Central memory CD8-positive, alpha-beta T cell (primary cell): ENCODE data around the gene BIN1.
A peak's percentile ranks its signal among the peaks of the same experiment; 100 is the strongest.

Experiments used
- ATAC-seq: fragments of 150-1000 bp; cut with Tn5 transposase; replicated peaks from 2 replicates; pipeline ENCODE4 v1.10.0; 2022; ENCODE audit warnings: mild to moderate bottlenecking, moderate FRiP score, moderate number of reproducible peaks; ENCODE audit not compliant: poor library complexity, severe bottlenecking; ENCODE audit errors: extremely low read depth
- DNase-seq, 2 donors: peaks; one replicate each; pipeline ENCODE4 v3.0.0; 2021; ENCODE audit warnings: low spot score in 2 of 2
- H3K27ac Mint-ChIP-seq: one replicate; pipeline ENCODE4 v1.8.0; 2022; ENCODE audit warnings: low read depth, mild to moderate bottlenecking, moderate library complexity, mixed read lengths
- H3K27me3 Mint-ChIP-seq: one replicate; pipeline ENCODE4 v1.8.0; 2022; ENCODE audit warnings: mixed read lengths
- H3K36me3 Mint-ChIP-seq: one replicate; pipeline ENCODE4 v1.8.0; 2022; ENCODE audit warnings: mild to moderate bottlenecking, moderate library complexity, mixed read lengths; ENCODE audit not compliant: insufficient read depth
- H3K4me1 Mint-ChIP-seq: one replicate; pipeline ENCODE4 v1.8.0; 2022; ENCODE audit warnings: mixed read lengths
- H3K4me3 Mint-ChIP-seq: one replicate; pipeline ENCODE4 v1.8.0; 2022; ENCODE audit warnings: mild to moderate bottlenecking, moderate library complexity, mixed read lengths
- H3K9me3 Mint-ChIP-seq: one replicate; pipeline ENCODE4 v1.8.0; 2022; ENCODE audit warnings: mixed read lengths

BIN1 gene

GRCh38 chr2:127061375-127062273, 45.3 kb downstream of the BIN1 start:
- no peaks in the 10 kb centered on the region for H3K27me3 Mint-ChIP-seq
- H3K4me3 Mint-ChIP-seq = no peak overlapping the region
- DNase-seq (no peak), ATAC-seq (no peak)
- no peak overlapping the region for H3K27ac Mint-ChIP-seq
- H3K4me1 Mint-ChIP-seq = peaks cover 24% of the 10 kb centered on the region
- peaks cover 12% of the 10 kb centered on the region for H3K36me3 Mint-ChIP-seq
- no peaks in the 10 kb centered on the region for H3K9me3 Mint-ChIP-seq

GRCh38 chr2:127060264-127060945, 46.5 kb downstream of the BIN1 start:
- ATAC-seq (no peak), DNase-seq (no peak)
- Mint-ChIP-seq H3K4me1 (peaks cover 20% of the 10 kb centered on the region), H3K36me3 (peaks cover 10% of the 10 kb centered on the region), H3K27ac (no peak overlapping the region), H3K27me3 (no peaks in the 10 kb centered on the region), H3K4me3 (no peak overlapping the region), H3K9me3 (no peaks in the 10 kb centered on the region)

- no peak overlapping the region for H3K27ac Mint-ChIP-seq
- DNase-seq (no peak), ATAC-seq (no peak)
- H3K4me1 Mint-ChIP-seq = peaks cover 17% of the 10 kb centered on the region
- no peak overlapping the region for H3K4me3 Mint-ChIP-seq
- H3K36me3 Mint-ChIP-seq = peaks cover 13% of the 10 kb centered on the region
- no peaks in the 10 kb centered on the region for H3K9me3 Mint-ChIP-seq
- no peaks in the 10 kb centered on the region for H3K27me3 Mint-ChIP-seq
Measured at GRCh38 chr2:127059559-127059958, 47.4 kb downstream of the BIN1 start.

GRCh38 chr2:127058954-127059252, 48.1 kb downstream of the BIN1 start:
- Mint-ChIP-seq H3K4me1 (peaks cover 21% of the 10 kb centered on the region), H3K27me3 (no peaks in the 10 kb centered on the region), H3K27ac (peak overlapping the region; percentile 81), H3K4me3 (no peak overlapping the region), H3K36me3 (peaks cover 13% of the 10 kb centered on the region), H3K9me3 (no peaks in the 10 kb centered on the region)
- DNase-seq = no peak
- no peak for ATAC-seq

DNA sequence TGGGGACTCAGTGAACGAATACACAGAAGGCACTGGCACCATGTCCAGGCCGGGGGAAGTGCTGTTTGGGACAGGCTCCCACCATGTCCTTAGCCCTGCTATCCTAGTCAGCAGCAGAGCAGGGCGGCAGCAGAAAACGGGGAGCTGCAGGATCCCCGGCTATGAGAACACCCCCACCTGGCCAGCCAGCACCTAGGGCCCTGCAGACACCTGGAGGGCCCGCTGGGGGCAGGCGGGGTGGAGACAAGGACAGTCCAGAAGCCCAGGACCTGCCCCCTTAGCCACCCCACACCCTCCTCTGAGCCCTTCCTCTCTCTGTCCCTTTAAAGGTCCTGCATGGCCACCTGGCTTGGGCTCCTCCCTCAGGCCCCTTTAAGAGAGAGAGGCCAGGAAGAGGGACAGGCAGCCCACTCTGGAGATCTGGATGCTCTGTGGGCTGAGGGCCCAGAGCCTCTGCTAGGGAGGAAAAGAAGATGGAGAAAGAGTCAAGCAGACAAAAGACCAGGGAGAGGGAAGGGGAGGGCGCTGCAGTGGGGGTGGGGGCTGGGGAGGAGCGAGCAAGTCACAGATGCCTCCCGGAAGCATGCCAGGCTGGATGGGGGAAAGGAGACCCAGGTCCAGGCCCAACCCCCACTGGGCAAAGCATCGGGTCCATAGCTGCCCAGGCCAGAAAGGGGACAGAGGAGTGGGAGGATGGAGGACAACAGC, 48.6 kb downstream of the BIN1 start:
- H3K27ac Mint-ChIP-seq = peak overlapping the region; percentile 81
- H3K4me3 Mint-ChIP-seq = no peak overlapping the region
- peaks cover 12% of the 10 kb centered on the region for H3K36me3 Mint-ChIP-seq

DNA sequence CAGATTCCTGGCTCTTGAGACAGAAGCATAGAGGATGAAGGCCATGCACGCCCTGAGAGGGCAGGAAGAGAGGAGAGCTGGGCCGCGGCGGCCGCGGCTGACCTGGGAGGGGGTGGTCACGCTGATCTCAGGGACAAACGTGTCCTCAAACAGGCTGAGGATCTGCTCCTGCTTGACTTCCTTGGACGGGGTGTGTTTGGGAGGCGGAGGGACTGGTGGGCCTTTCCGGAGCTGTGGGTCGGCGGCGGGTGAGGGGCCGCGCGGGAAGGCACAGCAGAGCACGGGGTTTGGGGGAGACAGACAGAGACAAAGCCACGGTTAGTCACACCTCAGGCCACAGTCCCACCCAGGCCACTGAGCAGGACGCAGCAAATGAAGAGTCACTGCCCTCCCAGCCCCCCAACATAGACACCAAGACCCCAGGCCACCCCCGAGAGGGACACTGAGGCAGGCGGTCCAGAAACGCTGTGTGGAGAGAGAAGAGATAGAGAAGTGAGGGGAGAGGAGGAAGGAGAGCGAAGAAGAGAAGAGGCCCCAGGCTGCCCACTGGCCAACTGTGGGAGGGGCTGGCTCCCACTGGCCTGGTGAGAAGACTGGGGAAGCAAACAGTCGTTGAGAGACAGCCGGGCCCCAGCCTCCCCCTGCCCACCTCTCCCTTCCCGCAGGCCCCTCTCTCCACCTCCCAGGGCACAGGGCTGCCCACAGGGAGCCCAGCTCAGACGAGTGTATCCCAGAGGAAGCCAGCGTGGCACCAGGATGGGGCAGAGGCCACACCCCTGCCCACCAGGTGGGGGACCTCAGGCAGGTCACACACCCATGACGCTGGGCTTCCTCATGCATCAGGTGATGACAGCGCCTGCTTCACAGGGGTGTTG, 49.3 kb downstream of the BIN1 start:
- Mint-ChIP-seq H3K9me3 (no peaks in the 10 kb centered on the region), H3K27ac (no peak overlapping the region), H3K4me1 (peaks cover 29% of the 10 kb centered on the region), H3K27me3 (no peaks in the 10 kb centered on the region), H3K36me3 (peaks cover 8% of the 10 kb centered on the region), H3K4me3 (no peak overlapping the region)
- DNase-seq (no peak), ATAC-seq (no peak)

More for the DNA sequence above, 48.6 kb downstream of the BIN1 start:
- H3K27me3 Mint-ChIP-seq = no peaks in the 10 kb centered on the region
- no peaks in the 10 kb centered on the region for H3K9me3 Mint-ChIP-seq
- DNase-seq (no peak), ATAC-seq (peak; percentile 14)
- H3K4me1 Mint-ChIP-seq = peaks cover 21% of the 10 kb centered on the region

- Mint-ChIP-seq H3K36me3 (peaks cover 10% of the 10 kb centered on the region), H3K4me1 (peaks cover 31% of the 10 kb centered on the region), H3K4me3 (no peak overlapping the region), H3K9me3 (no peaks in the 10 kb centered on the region), H3K27ac (peak overlapping the region; percentile 53), H3K27me3 (no peaks in the 10 kb centered on the region)
- no peak for ATAC-seq
- no peak for DNase-seq
Measured at GRCh38 chr2:127056631-127057370, 50.2 kb downstream of the BIN1 start.

DNA sequence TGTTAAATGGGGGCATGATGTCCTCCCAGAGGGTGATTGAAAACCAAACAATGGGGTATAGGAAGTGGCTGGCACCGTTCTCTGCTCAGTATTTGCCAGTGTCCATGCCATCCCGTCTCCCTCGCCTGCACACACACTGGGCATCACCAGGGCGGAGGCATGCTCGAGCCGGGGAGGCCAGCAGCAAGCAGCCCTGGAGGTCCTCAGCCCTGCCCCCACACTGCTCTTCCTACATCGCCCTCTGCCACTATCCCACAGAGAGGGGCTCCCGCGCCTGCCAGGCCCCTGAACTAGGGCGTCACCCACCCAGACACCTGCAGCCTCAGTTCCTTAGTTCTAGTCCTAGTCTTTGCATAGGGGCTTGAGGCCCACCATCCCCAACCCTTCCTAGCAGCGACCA, 50.9 kb downstream of the BIN1 start:
- peak overlapping the region; percentile 53 for H3K27ac Mint-ChIP-seq
- no peak for DNase-seq
- H3K9me3 Mint-ChIP-seq = no peaks in the 10 kb centered on the region
- no peak for ATAC-seq
- H3K27me3 Mint-ChIP-seq = no peaks in the 10 kb centered on the region
- H3K36me3 Mint-ChIP-seq = peaks cover 13% of the 10 kb centered on the region
- no peak overlapping the region for H3K4me3 Mint-ChIP-seq
- H3K4me1 Mint-ChIP-seq = peaks cover 31% of the 10 kb centered on the region

GRCh38 chr2:127055786-127056076, 51.2 kb downstream of the BIN1 start:
- peaks cover 13% of the 10 kb centered on the region for H3K36me3 Mint-ChIP-seq
- H3K4me1 Mint-ChIP-seq = peaks cover 31% of the 10 kb centered on the region
- no peak overlapping the region for H3K4me3 Mint-ChIP-seq
- H3K27me3 Mint-ChIP-seq = no peaks in the 10 kb centered on the region
- no peak for DNase-seq
- ATAC-seq = no peak
- H3K9me3 Mint-ChIP-seq = no peaks in the 10 kb centered on the region
- H3K27ac Mint-ChIP-seq = peak overlapping the region; percentile 53

GRCh38 chr2:127054996-127055785, 51.8 kb downstream of the BIN1 start:
- Mint-ChIP-seq H3K4me3 (no peak overlapping the region), H3K9me3 (no peaks in the 10 kb centered on the region), H3K4me1 (peaks cover 36% of the 10 kb centered on the region)

GRCh38 chr2:127054604-127054930, 52.4 kb downstream of the BIN1 start:
- Mint-ChIP-seq H3K4me3 (no peak overlapping the region), H3K9me3 (no peaks in the 10 kb centered on the region), H3K36me3 (peaks cover 15% of the 10 kb centered on the region), H3K4me1 (peaks cover 42% of the 10 kb centered on the region), H3K27me3 (no peaks in the 10 kb centered on the region), H3K27ac (no peak overlapping the region)
- no peak for DNase-seq
- ATAC-seq = no peak

More at GRCh38 chr2:127054996-127055785, 51.8 kb downstream of the BIN1 start:
- Mint-ChIP-seq H3K27ac (peak overlapping the region; percentile 53), H3K27me3 (no peaks in the 10 kb centered on the region), H3K36me3 (peaks cover 13% of the 10 kb centered on the region)
- ATAC-seq (no peak), DNase-seq (no peak)
